Measurements from ENCODE around the gene GHITM. TPM values are rescaled to one million over a fixed set of nuclear protein-coding genes. Genes with fewer than 3 reads are reported as not detected.
"Not testable (repeated sequence)": the region's sequence is repeated elsewhere in the genome, so short reads cannot be mapped to it uniquely, and the experiment has no call there.

The GHITM gene
- polyA plus RNA-seq, 4 donors = 142 to 301 (median 244) TPM

DNA sequence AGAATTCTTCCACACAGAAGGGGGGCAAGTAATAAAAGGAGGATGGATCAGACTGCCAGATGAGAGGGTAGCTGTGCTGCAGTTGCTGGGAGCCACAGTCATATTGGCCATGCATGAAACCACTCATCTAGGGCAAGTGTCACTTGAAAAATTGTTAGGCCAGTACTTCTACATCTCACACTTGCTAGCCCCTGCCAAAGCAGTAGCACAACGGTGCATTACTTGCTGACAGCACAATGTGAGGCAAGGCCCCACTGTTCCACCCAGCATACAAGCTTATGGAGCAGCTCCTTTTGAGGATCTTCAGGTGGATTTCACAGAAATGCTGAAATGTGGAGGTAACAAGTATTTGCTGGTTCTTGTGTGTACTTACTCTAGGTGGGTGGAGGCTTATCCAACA, 25.8 kb upstream of the GHITM start:
- H3K27ac ChIP-seq (ENCODE audit: low read depth in 1 of 3, low read length in 2 of 3); H3K27me3 ChIP-seq (ENCODE audit: control insufficient read depth in 3 of 3, insufficient read depth in 3 of 3, low read length in 3 of 3); H3K36me3 ChIP-seq (ENCODE audit: control insufficient read depth in 3 of 3, insufficient read depth in 2 of 3, low read depth in 1 of 3, low read length in 3 of 3); DNase-seq; FAIRE-seq; H3K4me1 ChIP-seq (ENCODE audit: control insufficient read depth in 3 of 3, insufficient read depth in 2 of 3, low read depth in 1 of 3, low read length in 2 of 3); H3K4me3 ChIP-seq (ENCODE audit: low read depth in 1 of 3, low read length in 3 of 3); H3K9me3 ChIP-seq (ENCODE audit: control insufficient read depth in 2 of 2, insufficient read depth in 1 of 2, low read depth in 1 of 2, low read length in 1 of 2): not testable (repeated sequence)
- WGBS, 3 donors = 57 to 88% (median 84%) methylated on average over 1 of the region's 1 CpG

- FAIRE-seq = no peak
- no peak overlapping the region for H3K27ac ChIP-seq (ENCODE audit: low read depth in 1 of 3, low read length in 2 of 3)
- no peaks in the 10 kb centered on the region for H3K36me3 ChIP-seq (ENCODE audit: control insufficient read depth in 3 of 3, insufficient read depth in 2 of 3, low read depth in 1 of 3, low read length in 3 of 3)
- no peak for DNase-seq
- no peaks in the 10 kb centered on the region for H3K27me3 ChIP-seq (ENCODE audit: control insufficient read depth in 3 of 3, insufficient read depth in 3 of 3, low read length in 3 of 3)
- WGBS, 3 donors = 47 to 52% (median 48%) methylated on average over 13 of the region's 13 CpGs
- no peaks in the 10 kb centered on the region for H3K9me3 ChIP-seq (ENCODE audit: control insufficient read depth in 2 of 2, insufficient read depth in 1 of 2, low read depth in 1 of 2, low read length in 1 of 2)
- H3K4me1 ChIP-seq (ENCODE audit: control insufficient read depth in 3 of 3, insufficient read depth in 2 of 3, low read depth in 1 of 3, low read length in 2 of 3) = no peaks in the 10 kb centered on the region
- H3K4me3 ChIP-seq (ENCODE audit: low read depth in 1 of 3, low read length in 3 of 3) = no peak overlapping the region
Measured at GRCh38 chr10:84114088-84114667, 25.1 kb upstream of the GHITM start.

- not testable (repeated sequence) for H3K4me3 ChIP-seq (ENCODE audit: low read depth in 1 of 3, low read length in 3 of 3); H3K4me1 ChIP-seq (ENCODE audit: control insufficient read depth in 3 of 3, insufficient read depth in 2 of 3, low read depth in 1 of 3, low read length in 2 of 3); H3K27me3 ChIP-seq (ENCODE audit: control insufficient read depth in 3 of 3, insufficient read depth in 3 of 3, low read length in 3 of 3); H3K27ac ChIP-seq (ENCODE audit: low read depth in 1 of 3, low read length in 2 of 3); H3K9me3 ChIP-seq (ENCODE audit: control insufficient read depth in 2 of 2, insufficient read depth in 1 of 2, low read depth in 1 of 2, low read length in 1 of 2); DNase-seq; H3K36me3 ChIP-seq (ENCODE audit: control insufficient read depth in 3 of 3, insufficient read depth in 2 of 3, low read depth in 1 of 3, low read length in 3 of 3); FAIRE-seq
- WGBS, 3 donors = 61 to 82% (median 63%) methylated on average over 2 of the region's 2 CpGs
Measured at GRCh38 chr10:84117204-84117603, 22.1 kb upstream of the GHITM start.

- WGBS, 3 donors = 44 to 59% (median 46%) methylated on average over 2 of the region's 2 CpGs
- Histone ChIP-seq H3K27ac (ENCODE audit: low read depth in 1 of 3, low read length in 2 of 3) (no peak overlapping the region), H3K9me3 (ENCODE audit: control insufficient read depth in 2 of 2, insufficient read depth in 1 of 2, low read depth in 1 of 2, low read length in 1 of 2) (no peaks in the 10 kb centered on the region), H3K4me1 (ENCODE audit: control insufficient read depth in 3 of 3, insufficient read depth in 2 of 3, low read depth in 1 of 3, low read length in 2 of 3) (no peaks in the 10 kb centered on the region), H3K36me3 (ENCODE audit: control insufficient read depth in 3 of 3, insufficient read depth in 2 of 3, low read depth in 1 of 3, low read length in 3 of 3) (no peaks in the 10 kb centered on the region), H3K27me3 (ENCODE audit: control insufficient read depth in 3 of 3, insufficient read depth in 3 of 3, low read length in 3 of 3) (peaks cover 0 to 2% (median 0%) of the 10 kb centered on the region in 3 donors), H3K4me3 (ENCODE audit: low read depth in 1 of 3, low read length in 3 of 3) (no peak overlapping the region)
- DNase-seq = no peak
- FAIRE-seq = no peak
Measured at GRCh38 chr10:84117686-84118394, 21.5 kb upstream of the GHITM start.

- Histone ChIP-seq H3K27me3 (ENCODE audit: control insufficient read depth in 3 of 3, insufficient read depth in 3 of 3, low read length in 3 of 3) (peaks cover 0 to 2% (median 0%) of the 10 kb centered on the region in 3 donors), H3K4me3 (ENCODE audit: low read depth in 1 of 3, low read length in 3 of 3) (no peak overlapping the region), H3K4me1 (ENCODE audit: control insufficient read depth in 3 of 3, insufficient read depth in 2 of 3, low read depth in 1 of 3, low read length in 2 of 3) (no peaks in the 10 kb centered on the region), H3K27ac (ENCODE audit: low read depth in 1 of 3, low read length in 2 of 3) (no peak overlapping the region), H3K9me3 (ENCODE audit: control insufficient read depth in 2 of 2, insufficient read depth in 1 of 2, low read depth in 1 of 2, low read length in 1 of 2) (no peaks in the 10 kb centered on the region), H3K36me3 (ENCODE audit: control insufficient read depth in 3 of 3, insufficient read depth in 2 of 3, low read depth in 1 of 3, low read length in 3 of 3) (no peaks in the 10 kb centered on the region)
- no peak for FAIRE-seq
- WGBS, 3 donors = 67 to 83% (median 70%) methylated on average over 12 of the region's 12 CpGs
- no peak for DNase-seq
Measured at GRCh38 chr10:84118395-84119006, 20.8 kb upstream of the GHITM start.

DNA sequence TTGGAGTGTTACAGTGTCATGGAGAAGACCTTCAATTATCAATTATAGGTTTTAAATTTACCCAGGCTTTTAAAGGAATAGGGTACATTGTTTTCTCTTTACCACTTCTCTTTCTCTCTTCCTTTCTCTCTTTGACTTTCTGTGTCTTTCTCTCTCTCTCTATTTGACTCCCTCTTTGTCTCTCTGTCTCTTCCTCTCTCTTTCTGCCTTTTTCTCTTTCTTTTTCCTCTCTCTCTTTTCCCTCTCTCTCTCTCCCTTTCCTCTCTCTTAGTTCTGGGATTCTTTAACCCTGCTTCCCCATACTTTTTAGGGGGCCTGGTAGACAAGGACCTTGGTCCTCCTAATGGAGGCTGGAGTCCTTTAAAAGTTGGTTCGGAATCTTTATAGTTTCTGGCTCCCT, 15.9 kb upstream of the GHITM start:
- H3K4me1 ChIP-seq (ENCODE audit: control insufficient read depth in 3 of 3, insufficient read depth in 2 of 3, low read depth in 1 of 3, low read length in 2 of 3) = no peaks in the 10 kb centered on the region
- peaks cover 1 to 29% of the 10 kb centered on the region in 2 donors for H3K9me3 ChIP-seq (ENCODE audit: control insufficient read depth in 2 of 2, insufficient read depth in 1 of 2, low read depth in 1 of 2, low read length in 1 of 2)
- H3K4me3 ChIP-seq (ENCODE audit: low read depth in 1 of 3, low read length in 3 of 3) = no peak overlapping the region
- H3K27me3 ChIP-seq (ENCODE audit: control insufficient read depth in 3 of 3, insufficient read depth in 3 of 3, low read length in 3 of 3) = peaks cover 0 to 5% (median 2%) of the 10 kb centered on the region in 3 donors
- FAIRE-seq (no peak), DNase-seq (no peak)
- WGBS, 3 donors = 82 to 92% (median 90%) methylated on average over 1 of the region's 1 CpG
- no peaks in the 10 kb centered on the region for H3K36me3 ChIP-seq (ENCODE audit: control insufficient read depth in 3 of 3, insufficient read depth in 2 of 3, low read depth in 1 of 3, low read length in 3 of 3)
- H3K27ac ChIP-seq (ENCODE audit: low read depth in 1 of 3, low read length in 2 of 3) = no peak overlapping the region

DNA sequence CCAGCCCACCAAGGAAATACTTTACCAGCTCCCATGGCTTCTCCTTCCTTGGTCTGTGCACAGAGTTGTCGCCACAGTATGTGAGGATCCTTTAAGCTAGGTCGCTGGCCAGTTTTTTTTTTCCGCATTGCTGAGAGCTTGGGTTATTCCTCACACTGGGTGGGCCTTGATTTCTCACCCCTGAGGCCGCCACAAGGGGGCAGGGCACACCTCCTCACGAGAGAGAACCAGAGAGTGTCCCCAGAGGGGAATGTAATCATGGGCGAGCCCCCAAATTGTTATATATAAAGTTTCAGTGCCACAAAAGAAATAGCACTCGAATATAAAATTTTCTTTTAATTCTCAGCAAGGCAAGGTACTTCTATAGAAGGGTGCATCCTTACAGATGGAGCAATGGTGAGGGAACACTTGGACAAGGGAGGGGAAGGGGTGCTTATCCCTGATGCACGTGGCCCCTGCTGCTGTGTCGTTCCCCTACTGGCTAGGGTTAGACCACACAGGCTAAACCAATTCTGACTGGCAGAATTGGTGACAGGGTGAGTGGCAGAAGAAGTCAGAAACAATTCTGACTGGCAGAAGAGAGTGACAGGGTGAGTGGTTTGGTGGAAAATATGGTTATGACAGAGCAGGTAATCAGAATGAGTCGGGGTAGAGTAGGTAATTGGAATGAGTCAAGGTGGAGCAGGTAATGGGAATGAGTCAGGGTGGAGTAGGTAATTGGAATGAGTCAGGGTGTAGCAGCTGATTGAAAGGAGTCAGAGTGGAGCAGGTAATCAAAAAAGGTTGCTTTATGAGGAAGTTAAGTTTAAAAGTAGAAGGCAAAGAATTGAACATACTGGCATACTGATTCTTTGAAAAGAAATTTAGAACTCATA, 13.2 kb upstream of the GHITM start:
- H3K27ac ChIP-seq (ENCODE audit: low read depth in 1 of 3, low read length in 2 of 3); H3K36me3 ChIP-seq (ENCODE audit: control insufficient read depth in 3 of 3, insufficient read depth in 2 of 3, low read depth in 1 of 3, low read length in 3 of 3); H3K4me3 ChIP-seq (ENCODE audit: low read depth in 1 of 3, low read length in 3 of 3); DNase-seq; H3K27me3 ChIP-seq (ENCODE audit: control insufficient read depth in 3 of 3, insufficient read depth in 3 of 3, low read length in 3 of 3); H3K4me1 ChIP-seq (ENCODE audit: control insufficient read depth in 3 of 3, insufficient read depth in 2 of 3, low read depth in 1 of 3, low read length in 2 of 3); FAIRE-seq: not testable (repeated sequence)
- peaks cover 1 to 29% of the 10 kb centered on the region in 2 donors for H3K9me3 ChIP-seq (ENCODE audit: control insufficient read depth in 2 of 2, insufficient read depth in 1 of 2, low read depth in 1 of 2, low read length in 1 of 2)
- 69 to 78% (median 74%) methylated on average over 10 of the region's 10 CpGs for WGBS, 3 donors

DNA sequence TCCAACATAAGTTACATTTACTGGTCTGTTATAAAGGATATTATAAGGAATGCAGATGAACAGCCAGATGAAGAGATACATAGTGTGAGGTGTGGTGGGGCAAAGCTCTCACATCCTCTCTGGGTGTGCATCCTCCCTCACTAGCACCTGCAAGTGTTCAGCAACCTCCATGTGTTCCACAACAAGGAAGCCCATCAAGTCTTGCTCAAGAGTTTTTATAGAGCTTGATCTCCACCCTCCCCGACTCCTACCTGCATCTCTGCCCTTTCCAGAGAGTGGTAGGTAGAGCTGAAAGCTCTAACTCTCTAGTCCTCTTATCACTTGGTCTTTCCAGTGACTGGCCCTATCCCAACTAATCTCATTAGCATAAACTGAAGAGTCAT, 12.5 kb upstream of the GHITM start:
- Histone ChIP-seq H3K4me1 (ENCODE audit: control insufficient read depth in 3 of 3, insufficient read depth in 2 of 3, low read depth in 1 of 3, low read length in 2 of 3) (no peaks in the 10 kb centered on the region), H3K36me3 (ENCODE audit: control insufficient read depth in 3 of 3, insufficient read depth in 2 of 3, low read depth in 1 of 3, low read length in 3 of 3) (no peaks in the 10 kb centered on the region), H3K27ac (ENCODE audit: low read depth in 1 of 3, low read length in 2 of 3) (no peak overlapping the region), H3K9me3 (ENCODE audit: control insufficient read depth in 2 of 2, insufficient read depth in 1 of 2, low read depth in 1 of 2, low read length in 1 of 2) (peaks cover 1 to 29% of the 10 kb centered on the region in 2 donors), H3K4me3 (ENCODE audit: low read depth in 1 of 3, low read length in 3 of 3) (no peak overlapping the region), H3K27me3 (ENCODE audit: control insufficient read depth in 3 of 3, insufficient read depth in 3 of 3, low read length in 3 of 3) (peaks cover 0 to 5% (median 0%) of the 10 kb centered on the region in 3 donors)
- 75 to 79% (median 77%) methylated on average over 1 of the region's 1 CpG for WGBS, 3 donors
- FAIRE-seq (no peak), DNase-seq (no peak)

Data from small intestine (tissue), 7 donors.